Endothelial cell of umbilical vein (primary cell): Measurements from ENCODE around the gene EFNA2.

ENCODE experiments used
- EZH2 ChIP-seq: IDR thresholded peaks from 2 replicates; pipeline ENCODE4 v1.6.1; 2012; ENCODE audit warnings: borderline replicate concordance, low read depth, mild to moderate bottlenecking, moderate library complexity, low read length, inconsistent platforms; ENCODE audit not compliant: severe bottlenecking
- POLR2A ChIP-seq: IDR thresholded peaks from 2 replicates; pipeline ENCODE4 v1.6.1; 2012; ENCODE audit warnings: low read depth, mild to moderate bottlenecking, control low read depth, low read length
- TF ChIP-seq, protein P1 (sequence below), 2 donors: IDR thresholded peaks; 1 replicate in 1 of 2; 2 replicates in 1 of 2; pipeline ENCODE4 v1.5.1; 2011; ENCODE audit warnings: low read length in 2 of 2, mild to moderate bottlenecking in 2 of 2, moderate library complexity in 2 of 2, control low read depth in 1 of 2, inconsistent platforms in 1 of 2, low read depth in 1 of 2; ENCODE audit not compliant: insufficient read depth in 1 of 2; ENCODE audit errors: extremely low read depth in 1 of 2

DNA sequence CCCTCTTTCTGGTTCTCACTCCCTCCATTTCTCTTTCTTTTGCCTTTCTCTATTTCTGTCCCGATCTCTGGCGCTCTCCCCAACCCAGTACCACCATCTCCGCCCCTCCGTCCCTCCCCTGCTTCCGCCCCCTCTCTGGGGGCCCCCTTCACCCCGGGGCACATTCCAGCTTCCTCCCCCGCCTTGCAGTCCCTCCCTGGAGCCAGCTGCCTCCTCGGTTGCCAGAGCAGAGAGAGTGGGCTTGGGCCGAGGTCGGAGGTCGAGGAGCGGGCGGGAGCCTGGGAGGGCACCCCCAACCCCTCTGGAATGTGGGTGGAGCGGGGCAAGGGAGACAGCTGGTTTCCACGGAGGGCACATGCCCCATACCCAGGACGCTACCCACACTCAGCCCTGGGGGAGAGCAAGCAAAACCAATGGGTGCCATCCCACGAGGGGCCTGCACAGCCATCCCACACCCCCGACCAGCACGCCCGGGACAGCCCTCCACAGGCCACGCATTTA is 23.0 kb upstream of the EFNA2 start:
- no peak for TF ChIP-seq POLR2A
- TF ChIP-seq, protein P1, sequence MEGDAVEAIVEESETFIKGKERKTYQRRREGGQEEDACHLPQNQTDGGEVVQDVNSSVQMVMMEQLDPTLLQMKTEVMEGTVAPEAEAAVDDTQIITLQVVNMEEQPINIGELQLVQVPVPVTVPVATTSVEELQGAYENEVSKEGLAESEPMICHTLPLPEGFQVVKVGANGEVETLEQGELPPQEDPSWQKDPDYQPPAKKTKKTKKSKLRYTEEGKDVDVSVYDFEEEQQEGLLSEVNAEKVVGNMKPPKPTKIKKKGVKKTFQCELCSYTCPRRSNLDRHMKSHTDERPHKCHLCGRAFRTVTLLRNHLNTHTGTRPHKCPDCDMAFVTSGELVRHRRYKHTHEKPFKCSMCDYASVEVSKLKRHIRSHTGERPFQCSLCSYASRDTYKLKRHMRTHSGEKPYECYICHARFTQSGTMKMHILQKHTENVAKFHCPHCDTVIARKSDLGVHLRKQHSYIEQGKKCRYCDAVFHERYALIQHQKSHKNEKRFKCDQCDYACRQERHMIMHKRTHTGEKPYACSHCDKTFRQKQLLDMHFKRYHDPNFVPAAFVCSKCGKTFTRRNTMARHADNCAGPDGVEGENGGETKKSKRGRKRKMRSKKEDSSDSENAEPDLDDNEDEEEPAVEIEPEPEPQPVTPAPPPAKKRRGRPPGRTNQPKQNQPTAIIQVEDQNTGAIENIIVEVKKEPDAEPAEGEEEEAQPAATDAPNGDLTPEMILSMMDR (IDR thresholded peaks at IDR 0.05; ENCODE audit: extremely low read depth in 1 of 2, insufficient read depth in 1 of 2, low read depth in 1 of 2, low read length in 2 of 2) = no peak
- TF ChIP-seq EZH2 = no peak
